ENCODE measurements around the gene LTBP2. TPM values are rescaled to one million over a fixed set of nuclear protein-coding genes. Genes with fewer than 3 reads are reported as not detected.

Gene LTBP2
- total RNA-seq, 1 experiment from 2014 or later: 0.61 TPM

DNA sequence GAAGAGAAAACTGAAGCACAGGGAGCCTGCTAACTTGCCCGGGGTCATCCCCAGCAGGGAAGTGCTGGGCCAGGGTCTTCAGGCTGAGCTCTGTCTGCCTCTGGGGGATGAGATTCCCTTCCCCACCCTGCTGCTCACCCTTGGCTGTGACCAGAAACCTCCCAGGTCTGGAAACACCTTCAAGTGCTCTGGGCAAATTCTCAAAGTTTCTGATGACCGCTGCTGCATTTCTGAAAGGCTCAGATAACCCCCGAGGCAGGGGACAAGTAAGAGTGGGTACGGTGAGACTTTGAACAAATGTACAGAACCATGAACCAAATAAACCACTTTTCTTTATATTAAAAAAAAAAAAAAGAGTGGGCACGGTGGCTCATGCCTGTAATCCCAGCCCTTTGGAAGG is 41.3 kb downstream of the LTBP2 start:
- Histone ChIP-seq H3K27me3 (no peaks in the 10 kb centered on the region), H3K4me3 (no peak overlapping the region), H3K9me3 (replicated peaks) (no peaks in the 10 kb centered on the region), H3K27ac (peak overlapping the region; percentile 95; the same call in 1 of the 2 replicates), H3K4me1 (peaks cover 41% of the 10 kb centered on the region), H3K36me3 (no peaks in the 10 kb centered on the region)
- no peak for DNase-seq

DNA sequence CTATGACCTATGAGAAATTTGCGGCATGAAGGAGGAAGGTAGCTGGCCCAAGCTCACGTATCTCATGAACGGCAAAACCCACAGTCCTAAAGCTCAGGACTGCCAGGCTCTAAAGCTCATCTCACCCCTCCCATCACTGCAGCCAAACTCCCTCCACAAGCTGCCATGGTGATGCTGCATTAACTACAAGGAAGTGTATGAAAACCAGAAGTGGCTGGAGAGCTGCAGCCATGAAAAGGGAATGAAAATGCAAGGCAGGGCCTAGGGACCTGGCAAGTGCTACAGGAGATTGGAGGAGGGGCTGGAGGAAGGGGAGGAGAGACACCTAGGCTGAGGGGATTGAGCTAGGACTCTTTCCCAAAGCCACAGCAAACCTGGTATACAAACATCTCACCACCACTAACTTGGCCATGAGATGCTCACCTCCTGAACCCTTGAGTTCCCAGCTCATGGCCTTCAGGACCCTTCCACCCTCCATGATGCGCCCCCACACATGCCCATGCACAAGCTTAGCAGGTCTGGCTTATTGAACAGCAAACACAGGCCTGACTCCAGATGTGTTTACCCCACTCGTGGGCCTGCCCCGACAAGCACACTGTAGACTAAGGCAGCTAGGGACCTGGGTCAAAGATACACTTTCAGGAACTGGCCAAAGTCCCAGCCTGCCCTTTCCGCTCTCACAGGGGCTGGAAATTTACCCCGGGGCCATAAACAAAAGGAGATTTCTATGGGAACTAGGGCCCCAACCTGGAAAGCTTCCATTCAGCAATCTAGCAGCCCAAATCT is 42.0 kb downstream of the LTBP2 start:
- H3K9me3 ChIP-seq (replicated peaks): no peaks in the 10 kb centered on the region
- H3K4me3 ChIP-seq: no peak overlapping the region
- H3K36me3 ChIP-seq: no peaks in the 10 kb centered on the region
- no peak overlapping the region for H3K27ac ChIP-seq
- peaks cover 39% of the 10 kb centered on the region for H3K4me1 ChIP-seq
- peak in 1 of 2 experiments; percentile 58 for DNase-seq
- H3K27me3 ChIP-seq: no peaks in the 10 kb centered on the region

DNA sequence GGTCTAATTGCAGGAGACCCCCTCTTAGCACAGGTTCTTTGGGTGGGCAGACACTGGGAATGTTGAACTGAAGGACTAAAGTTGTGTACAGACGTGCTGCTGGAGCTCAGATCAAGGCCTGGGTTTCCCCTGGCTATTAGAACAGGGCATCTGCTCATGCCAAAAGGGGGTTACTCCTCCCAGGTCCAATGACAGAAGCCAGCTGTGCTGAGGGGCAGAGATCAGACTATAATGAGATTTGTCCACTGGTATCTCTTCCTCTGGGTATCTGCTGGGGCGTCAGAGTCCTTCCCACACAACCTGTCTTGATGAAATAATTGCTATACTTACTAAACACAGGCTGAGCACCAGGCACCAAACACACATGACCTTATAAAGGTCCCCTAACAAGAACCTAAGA is 42.6 kb downstream of the LTBP2 start:
- H3K36me3 ChIP-seq: no peaks in the 10 kb centered on the region
- no peak overlapping the region for H3K4me3 ChIP-seq
- H3K27ac ChIP-seq: no peak overlapping the region
- H3K9me3 ChIP-seq (replicated peaks): no peaks in the 10 kb centered on the region
- peaks cover 32% of the 10 kb centered on the region for H3K4me1 ChIP-seq
- DNase-seq: no peak
- H3K27me3 ChIP-seq: no peaks in the 10 kb centered on the region

- Histone ChIP-seq H3K9me3 (replicated peaks) (no peaks in the 10 kb centered on the region), H3K4me1 (peaks cover 28% of the 10 kb centered on the region), H3K4me3 (no peak overlapping the region), H3K27ac (no peak overlapping the region), H3K27me3 (no peaks in the 10 kb centered on the region), H3K36me3 (no peaks in the 10 kb centered on the region)
- DNase-seq: no peak
Observed at GRCh38 chr14:74568911-74569310, 43.1 kb downstream of the LTBP2 start.

DNA sequence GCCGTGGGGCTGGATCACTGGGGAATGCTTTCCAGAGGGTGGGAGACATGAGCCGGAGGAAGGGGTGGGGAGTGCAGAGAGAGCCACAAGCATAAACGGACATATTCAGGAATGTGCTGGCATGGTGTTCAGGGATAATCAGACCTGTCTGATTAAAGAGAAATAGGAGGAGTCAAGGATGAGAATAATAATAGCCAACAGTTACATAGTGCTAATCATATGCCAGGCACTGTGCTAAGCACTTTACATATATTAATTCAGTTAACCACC is 43.7 kb downstream of the LTBP2 start:
- Histone ChIP-seq H3K27me3 (no peaks in the 10 kb centered on the region), H3K36me3 (no peaks in the 10 kb centered on the region), H3K27ac (no peak overlapping the region), H3K4me1 (peaks cover 22% of the 10 kb centered on the region), H3K4me3 (no peak overlapping the region), H3K9me3 (replicated peaks) (no peaks in the 10 kb centered on the region)
- no peak for DNase-seq

DNA sequence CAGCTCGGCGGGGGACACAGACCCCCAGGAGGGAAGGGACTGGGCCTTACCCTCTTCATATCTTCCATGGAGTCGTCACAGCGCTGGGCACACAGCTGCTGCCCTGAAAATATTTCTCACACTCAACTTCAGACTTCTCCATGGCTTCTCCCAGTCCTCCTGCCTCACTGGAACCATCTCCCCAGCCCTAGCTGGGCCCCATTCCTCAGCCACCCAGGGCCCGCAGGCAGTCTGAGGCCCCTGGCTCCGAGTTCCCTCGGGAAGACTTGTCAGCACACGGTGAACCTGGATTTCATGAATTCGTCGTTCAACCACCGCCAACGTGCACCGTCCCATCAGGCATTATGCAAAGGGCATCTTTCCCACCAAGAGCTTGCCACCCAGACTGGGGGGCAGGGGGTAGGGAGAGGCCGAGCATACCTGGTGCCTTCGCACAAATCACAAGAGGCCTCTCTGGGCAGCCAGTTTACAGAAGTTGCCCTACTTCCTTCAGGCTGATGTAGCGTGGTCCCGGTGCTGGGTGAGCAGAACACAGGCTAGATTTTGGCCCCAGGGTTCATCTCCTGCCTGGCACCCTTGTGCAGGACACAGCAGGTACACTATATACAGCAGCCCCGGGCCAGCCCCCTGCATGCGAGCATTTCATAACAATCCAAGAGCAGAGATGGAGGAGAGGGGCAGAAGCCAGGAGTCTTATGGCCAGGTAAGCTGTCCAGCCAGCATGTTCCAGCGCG is 44.2 kb downstream of the LTBP2 start:
- H3K4me1 ChIP-seq: peaks cover 17% of the 10 kb centered on the region
- no peaks in the 10 kb centered on the region for H3K27me3 ChIP-seq
- no peak for DNase-seq
- no peaks in the 10 kb centered on the region for H3K9me3 ChIP-seq (replicated peaks)
- no peaks in the 10 kb centered on the region for H3K36me3 ChIP-seq
- no peak overlapping the region for H3K27ac ChIP-seq
- H3K4me3 ChIP-seq: no peak overlapping the region

DNA sequence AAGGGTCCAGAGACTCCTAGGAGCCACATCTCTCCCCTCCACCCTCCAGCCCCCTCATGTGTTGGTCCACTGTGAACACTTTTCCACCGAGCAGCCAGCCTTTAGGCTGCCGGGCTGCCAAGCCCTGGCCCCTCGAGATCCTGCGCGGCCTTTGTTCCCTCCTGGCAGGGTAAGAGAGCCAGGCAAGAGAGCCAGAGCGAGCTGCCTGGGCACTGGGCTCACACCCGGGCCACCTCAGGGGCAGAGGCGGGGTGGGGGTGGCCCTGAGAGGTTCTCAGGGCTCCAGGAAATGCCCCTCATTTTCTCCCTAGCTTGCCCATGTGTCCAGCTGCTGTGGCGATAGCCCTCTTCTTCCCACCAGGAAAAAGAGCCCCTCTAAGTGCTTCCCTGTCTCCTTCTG is 44.8 kb downstream of the LTBP2 start:
- H3K27ac ChIP-seq: no peak overlapping the region
- no peaks in the 10 kb centered on the region for H3K9me3 ChIP-seq (replicated peaks)
- peaks cover 16% of the 10 kb centered on the region for H3K4me1 ChIP-seq
- H3K27me3 ChIP-seq: no peaks in the 10 kb centered on the region
- no peaks in the 10 kb centered on the region for H3K36me3 ChIP-seq
- no peak for DNase-seq
- H3K4me3 ChIP-seq: no peak overlapping the region

DNA sequence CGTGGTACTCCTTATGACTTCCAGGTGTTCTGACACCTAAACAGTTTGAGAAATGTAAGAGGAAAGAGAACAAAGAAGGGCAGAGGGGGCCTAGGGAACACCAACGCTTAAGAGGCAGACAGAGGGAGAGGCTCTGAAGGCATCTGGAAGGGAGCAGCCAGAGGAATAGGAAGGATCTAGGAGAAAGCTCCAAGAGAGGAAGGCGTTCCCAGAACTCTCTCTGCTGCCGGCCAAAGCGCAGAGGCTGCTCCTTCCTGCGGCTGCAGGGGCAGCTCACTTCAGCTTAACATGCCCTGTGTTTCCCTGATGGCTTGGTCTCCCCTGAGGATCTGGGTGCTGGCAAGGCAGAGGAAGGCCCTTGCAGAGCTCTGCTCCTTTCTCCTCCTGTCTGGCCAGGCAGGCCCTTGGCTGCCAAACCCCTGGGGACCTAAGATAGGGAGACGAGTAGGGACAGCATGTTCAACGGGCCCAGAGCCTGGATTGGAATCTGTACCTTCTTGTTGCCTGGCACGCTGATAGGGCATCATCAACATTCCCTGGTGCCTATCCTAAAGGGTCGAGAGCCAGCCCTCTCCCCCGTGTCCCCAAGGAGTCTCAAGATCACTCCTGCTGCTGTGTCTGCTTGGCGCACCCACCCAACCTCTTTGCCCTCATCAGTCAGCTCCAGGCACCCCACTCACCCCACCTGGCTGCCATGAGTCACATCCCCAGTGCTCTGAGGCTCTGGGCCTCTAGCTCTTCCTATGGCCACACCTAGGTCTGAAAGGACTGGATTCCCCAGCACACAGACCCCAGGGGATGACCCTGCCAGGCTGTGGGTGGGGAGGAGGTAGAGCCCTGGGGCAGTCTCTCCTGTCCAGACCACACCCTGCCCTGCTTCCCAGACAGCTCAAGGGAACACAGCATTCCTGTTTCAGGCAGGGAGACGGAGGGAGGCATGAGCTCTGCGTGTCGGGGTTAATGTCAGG is 45.6 kb downstream of the LTBP2 start:
- H3K27me3 ChIP-seq: no peaks in the 10 kb centered on the region
- peaks cover 14% of the 10 kb centered on the region for H3K4me1 ChIP-seq
- no peak overlapping the region for H3K27ac ChIP-seq
- no peak for DNase-seq
- H3K9me3 ChIP-seq (replicated peaks): no peaks in the 10 kb centered on the region
- no peaks in the 10 kb centered on the region for H3K36me3 ChIP-seq
- H3K4me3 ChIP-seq: no peak overlapping the region

GRCh38 chr14:74563586-74564159 is 48.4 kb downstream of the LTBP2 start:
- no peaks in the 10 kb centered on the region for H3K4me1 ChIP-seq
- no peaks in the 10 kb centered on the region for H3K27me3 ChIP-seq
- no peak overlapping the region for H3K27ac ChIP-seq
- no peaks in the 10 kb centered on the region for H3K36me3 ChIP-seq
- H3K4me3 ChIP-seq: peak overlapping the region; percentile 6
- H3K9me3 ChIP-seq (replicated peaks): no peaks in the 10 kb centered on the region
- no peak for DNase-seq

GRCh38 chr14:74563233-74563585 is 48.8 kb downstream of the LTBP2 start:
- Histone ChIP-seq H3K4me1 (no peaks in the 10 kb centered on the region), H3K36me3 (no peaks in the 10 kb centered on the region), H3K4me3 (peak overlapping the region; percentile 6), H3K9me3 (replicated peaks) (no peaks in the 10 kb centered on the region), H3K27me3 (no peaks in the 10 kb centered on the region), H3K27ac (no peak overlapping the region)
- no peak for DNase-seq

DNA sequence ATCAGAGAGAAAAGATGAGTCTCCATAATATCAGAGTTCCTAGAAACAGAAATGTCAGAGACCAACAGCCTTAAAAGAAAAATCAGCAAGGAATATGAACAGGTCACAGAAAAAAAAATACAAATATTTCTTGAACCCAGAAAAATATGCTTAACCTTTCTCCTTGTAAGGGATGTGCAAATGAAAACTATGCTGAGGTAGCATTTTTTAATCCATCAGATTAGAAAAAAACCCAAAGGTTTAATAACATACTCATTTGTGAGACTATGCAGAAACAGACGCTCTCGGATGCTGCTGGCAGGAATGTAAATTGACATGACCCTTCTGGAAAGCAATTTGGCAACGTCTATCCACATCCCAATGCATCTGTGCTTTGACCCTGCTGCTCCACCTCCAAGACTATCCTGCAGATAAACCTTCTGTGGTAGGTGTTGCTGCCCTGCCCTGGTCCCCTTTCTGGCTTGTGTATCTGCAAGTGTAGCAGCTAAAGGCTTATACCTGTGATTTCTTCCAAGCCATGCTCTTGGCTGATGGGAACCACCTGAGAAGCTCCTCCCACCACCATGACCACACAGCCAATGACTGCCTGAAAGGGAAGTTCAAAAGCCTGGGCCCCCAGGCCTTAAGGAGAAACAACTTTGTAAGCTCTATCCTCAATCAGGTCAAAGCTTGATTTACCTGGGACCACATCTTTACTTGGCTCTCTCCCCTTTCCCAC is 49.4 kb downstream of the LTBP2 start:
- Histone ChIP-seq H3K4me3 (no peak overlapping the region), H3K27ac (no peak overlapping the region)
- no peak for DNase-seq

GRCh38 chr14:74558655-74559054 is 53.4 kb downstream of the LTBP2 start:
- Histone ChIP-seq H3K4me3 (no peak overlapping the region), H3K27ac (no peak overlapping the region), H3K36me3 (no peaks in the 10 kb centered on the region), H3K4me1 (no peaks in the 10 kb centered on the region), H3K9me3 (replicated peaks) (no peaks in the 10 kb centered on the region), H3K27me3 (no peaks in the 10 kb centered on the region)
- DNase-seq: no peak

More for the DNA sequence above, 49.4 kb downstream of the LTBP2 start:
- H3K4me1 ChIP-seq: no peaks in the 10 kb centered on the region
- H3K36me3 ChIP-seq: no peaks in the 10 kb centered on the region
- no peaks in the 10 kb centered on the region for H3K27me3 ChIP-seq
- no peaks in the 10 kb centered on the region for H3K9me3 ChIP-seq (replicated peaks)

DNA sequence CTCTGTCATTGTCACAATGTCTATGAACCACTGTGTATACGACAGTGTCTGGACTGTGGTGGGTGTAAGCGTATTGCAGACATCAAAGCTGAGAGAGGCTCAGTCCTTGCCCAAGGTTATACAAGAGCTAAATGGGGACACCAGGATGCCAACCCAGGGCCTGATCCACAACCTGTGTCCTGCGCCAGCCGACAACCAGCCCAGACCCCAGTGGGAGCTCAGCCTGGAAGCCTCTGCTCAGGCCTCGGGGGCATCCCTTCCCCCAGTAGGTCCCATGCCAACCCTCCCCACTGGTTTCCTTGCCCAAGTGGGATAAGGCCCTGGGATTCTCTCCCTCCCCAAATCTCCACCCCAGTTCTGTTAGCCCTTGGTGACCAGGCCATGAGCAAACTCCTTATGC is 54.3 kb downstream of the LTBP2 start:
- Histone ChIP-seq H3K4me1 (no peaks in the 10 kb centered on the region), H3K27ac (no peak overlapping the region), H3K9me3 (replicated peaks) (no peaks in the 10 kb centered on the region), H3K36me3 (no peaks in the 10 kb centered on the region), H3K4me3 (no peak overlapping the region), H3K27me3 (no peaks in the 10 kb centered on the region)
- DNase-seq: no peak

GRCh38 chr14:74555476-74556050 is 56.5 kb downstream of the LTBP2 start:
- Histone ChIP-seq H3K9me3 (replicated peaks) (no peaks in the 10 kb centered on the region), H3K27ac (no peak overlapping the region), H3K4me3 (no peak overlapping the region), H3K4me1 (peaks cover 10% of the 10 kb centered on the region; the same call in 1 of the 2 replicates), H3K36me3 (no peaks in the 10 kb centered on the region), H3K27me3 (peaks cover 3% of the 10 kb centered on the region; the same call in 1 of the 2 replicates)
- no peak for DNase-seq

Measured in SJCRH30 (cell line).